BLaER1 treated with 17β-estradiol and CSF1 and Interleukin-3, amounts not matched to agents 10 nM and 100 nM (cell line): ENCODE measurements around the gene NFKBIE.

ENCODE experiments used
- H3K27ac ChIP-seq, 11 experiments: shearing (Covaris generic); formaldehyde crosslinking; 2 replicates each; pipeline ENCODE4 v1.8.1; 2022
- H3K27me3 ChIP-seq, 11 experiments: shearing (Covaris generic); formaldehyde crosslinking; 2 replicates each; pipeline ENCODE4 v1.8.1; 2022
- H3K36me3 ChIP-seq, 11 experiments: shearing (Covaris generic); formaldehyde crosslinking; 2 replicates each; pipeline ENCODE4 v1.8.1; 2022
- H3K4me1 ChIP-seq, 10 experiments: shearing (Covaris generic); formaldehyde crosslinking; 2 replicates each; pipeline ENCODE4 v1.8.1; 2022
- H3K4me2 ChIP-seq, 11 experiments: shearing (Covaris generic); formaldehyde crosslinking; 2 replicates each; pipeline ENCODE4 v1.8.1; 2022
- H3K4me3 ChIP-seq, 10 experiments: shearing (Covaris generic); formaldehyde crosslinking; 2 replicates each; pipeline ENCODE4 v1.8.1; 2022
- H3K9ac ChIP-seq, 11 experiments: shearing (Covaris generic); formaldehyde crosslinking; 2 replicates each; pipeline ENCODE4 v1.8.1; 2022
- H3K9me3 ChIP-seq, 11 experiments: shearing (Covaris generic); formaldehyde crosslinking; replicated peaks in 1 of 11; 2 replicates each; pipeline ENCODE4 v1.8.1; 2022
- H4K20me1 ChIP-seq, 11 experiments: shearing (Covaris generic); formaldehyde crosslinking; 2 replicates each; pipeline ENCODE4 v1.8.1; 2022
- Cebpa-rat ChIP-seq, 11 experiments: shearing (Covaris generic); IDR thresholded peaks; 2 replicates each; pipeline ENCODE4 v1.8.1; 2022

NFKBIE gene

GRCh38 chr6:44221961-44222335 lies 43.4 kb downstream of the NFKBIE start:
- Histone ChIP-seq H3K27ac (peak overlapping the region in 3 of 11 experiments; percentile 20 to 41 (median 26); a peak in 2 of 22 replicates), H3K4me2 (peak overlapping the region; percentile 46 to 98 (median 74)), H3K9me3 (no peaks in the 10 kb centered on the region), H3K36me3 (no peaks in the 10 kb centered on the region), H3K9ac (peak overlapping the region in 2 of 11 experiments; percentile 23 to 49; a peak in 3 of 22 replicates), H4K20me1 (peaks cover 18 to 33% (median 28%) of the 10 kb centered on the region in 11 experiments; a peak in 17 of 22 replicates), H3K27me3 (peaks cover 0 to 9% (median 0%) of the 10 kb centered on the region in 11 experiments; a peak in 1 of 22 replicates), H3K4me1 (peaks cover 70 to 88% (median 81%) of the 10 kb centered on the region in 10 experiments), H3K4me3 (peak overlapping the region in 1 of 10 experiments; percentile 25; a peak in 1 of 20 replicates)
- TF ChIP-seq Cebpa-rat (IDR thresholded peaks at IDR 0.05), result no peak

- Histone ChIP-seq H3K36me3 (no peaks in the 10 kb centered on the region), H3K27ac (peak overlapping the region in 4 of 11 experiments; percentile 6 to 41 (median 23); a peak in 3 of 22 replicates), H3K4me1 (peaks cover 70 to 88% (median 81%) of the 10 kb centered on the region in 10 experiments), H3K9me3 (no peaks in the 10 kb centered on the region), H4K20me1 (peaks cover 17 to 27% (median 22%) of the 10 kb centered on the region in 11 experiments; a peak in 17 of 22 replicates), H3K27me3 (peaks cover 0 to 9% (median 0%) of the 10 kb centered on the region in 11 experiments; a peak in 1 of 22 replicates), H3K4me3 (peak overlapping the region in 1 of 10 experiments; percentile 25; a peak in 1 of 20 replicates), H3K4me2 (peak overlapping the region; percentile 46 to 88 (median 66)), H3K9ac (peak overlapping the region in 3 of 11 experiments; percentile 23 to 49 (median 33); a peak in 5 of 22 replicates)
- no peak for TF ChIP-seq Cebpa-rat (IDR thresholded peaks at IDR 0.05)
Measured at GRCh38 chr6:44221291-44221960, 43.9 kb downstream of the NFKBIE start.

- H4K20me1 ChIP-seq, result peaks cover 14 to 22% (median 18%) of the 10 kb centered on the region in 11 experiments; a peak in 17 of 22 replicates
- TF ChIP-seq Cebpa-rat (IDR thresholded peaks at IDR 0.05), result no peak
- peaks cover 70 to 88% (median 79%) of the 10 kb centered on the region in 10 experiments for H3K4me1 ChIP-seq
- H3K27me3 ChIP-seq, result peaks cover 0 to 9% (median 0%) of the 10 kb centered on the region in 11 experiments; a peak in 1 of 22 replicates
- peak overlapping the region in 1 of 11 experiments; percentile 6; a peak in 2 of 22 replicates for H3K27ac ChIP-seq
- peak overlapping the region in 2 of 11 experiments; percentile 33 to 49; a peak in 3 of 22 replicates for H3K9ac ChIP-seq
- H3K4me2 ChIP-seq, result peak overlapping the region in 4 of 11 experiments; percentile 70 to 88 (median 75); a peak in 6 of 22 replicates
- H3K4me3 ChIP-seq, result no peak overlapping the region
- H3K36me3 ChIP-seq, result no peaks in the 10 kb centered on the region
- H3K9me3 ChIP-seq, result no peaks in the 10 kb centered on the region
Measured at GRCh38 chr6:44220913-44221290, 44.4 kb downstream of the NFKBIE start.

- H3K27ac ChIP-seq, result no peak overlapping the region; a peak in 1 of 22 replicates
- H3K4me1 ChIP-seq, result peaks cover 62 to 82% (median 71%) of the 10 kb centered on the region in 10 experiments
- peak overlapping the region; percentile 79 to 98 (median 92); a peak in 21 of 22 replicates for H3K4me2 ChIP-seq
- no peak for TF ChIP-seq Cebpa-rat (IDR thresholded peaks at IDR 0.05)
- peak overlapping the region in 4 of 10 experiments; percentile 46 to 65 (median 52); a peak in 8 of 20 replicates for H3K4me3 ChIP-seq
- peaks cover 6 to 14% (median 10%) of the 10 kb centered on the region in 11 experiments; a peak in 15 of 22 replicates for H4K20me1 ChIP-seq
- H3K27me3 ChIP-seq, result peaks cover 0 to 9% (median 0%) of the 10 kb centered on the region in 11 experiments; a peak in 1 of 22 replicates
- H3K9ac ChIP-seq, result peak overlapping the region in 3 of 11 experiments; percentile 44 to 72 (median 59); a peak in 4 of 22 replicates
- H3K36me3 ChIP-seq, result no peaks in the 10 kb centered on the region
- H3K9me3 ChIP-seq, result no peaks in the 10 kb centered on the region
Measured at GRCh38 chr6:44219815-44220784, 45.3 kb downstream of the NFKBIE start.

GRCh38 chr6:44219053-44219814 lies 46.1 kb downstream of the NFKBIE start:
- no peak for TF ChIP-seq Cebpa-rat (IDR thresholded peaks at IDR 0.05)
- Histone ChIP-seq H3K9me3 (no peaks in the 10 kb centered on the region), H3K27ac (peak overlapping the region in 6 of 11 experiments; percentile 1 to 51 (median 34); a peak in 9 of 22 replicates), H3K4me1 (peaks cover 53 to 73% (median 63%) of the 10 kb centered on the region in 10 experiments), H4K20me1 (peaks cover 0 to 6% (median 1%) of the 10 kb centered on the region in 11 experiments; a peak in 12 of 22 replicates), H3K9ac (peak overlapping the region; percentile 15 to 72 (median 59); a peak in 19 of 22 replicates), H3K36me3 (no peaks in the 10 kb centered on the region), H3K4me3 (peak overlapping the region; percentile 35 to 65 (median 48); a peak in 19 of 20 replicates), H3K27me3 (peaks cover 0 to 9% (median 0%) of the 10 kb centered on the region in 11 experiments; a peak in 1 of 22 replicates), H3K4me2 (peak overlapping the region; percentile 80 to 98 (median 92))

- Histone ChIP-seq H3K27me3 (peaks cover 0 to 3% (median 0%) of the 10 kb centered on the region in 11 experiments; a peak in 1 of 22 replicates), H3K9me3 (no peaks in the 10 kb centered on the region), H3K4me1 (peaks cover 44 to 63% (median 53%) of the 10 kb centered on the region in 10 experiments), H3K4me2 (peak overlapping the region; percentile 44 to 98 (median 88); a peak in 20 of 22 replicates), H3K27ac (no peak overlapping the region), H3K36me3 (no peaks in the 10 kb centered on the region), H4K20me1 (no peaks in the 10 kb centered on the region; a peak in 2 of 22 replicates), H3K4me3 (no peak overlapping the region), H3K9ac (0 out of 22 replicates have a peak overlapping the region, but pooled peaks of 1 of the 11 experiments have one; percentile 8)
- TF ChIP-seq Cebpa-rat (IDR thresholded peaks at IDR 0.05), result no peak
Measured at GRCh38 chr6:44217332-44218143, 47.8 kb downstream of the NFKBIE start.
